ENCODE measurements around the gene KLHL35. TPM values are rescaled to one million over a fixed set of nuclear protein-coding genes. Genes with fewer than 3 reads are reported as not detected.

Gene KLHL35
- total RNA-seq, 4 donors from 2014 or later: 0.72 TPM; not detected in 3

GRCh38 chr11:75403037-75403436 is 30.0 kb downstream of the KLHL35 start:
- Histone ChIP-seq H3K36me3 (peaks cover 0 to 68% of the 10 kb centered on the region in 2 donors), H3K27me3 (no peaks in the 10 kb centered on the region), H3K9me3 (no peaks in the 10 kb centered on the region), H3K27ac (no peak overlapping the region), H3K4me3 (no peak overlapping the region), H3K4me1 (peaks cover 0 to 42% (median 11%) of the 10 kb centered on the region in 3 donors)
- WGBS, 2 donors (ENCODE audit: low coverage in 1 of 2): 38 to 50% methylated on average over 1 of the region's 1 CpG
- ATAC-seq: no peak
- TF ChIP-seq CTCF (IDR thresholded peaks at IDR 0.05) (no peak), EP300 (IDR thresholded peaks at IDR 0.05) (no peak), POLR2AphosphoS5 (IDR thresholded peaks at IDR 0.05) (no peak), POLR2A (IDR thresholded peaks at IDR 0.05) (no peak)

- Histone ChIP-seq H3K4me1 (peaks cover 0 to 41% (median 11%) of the 10 kb centered on the region in 3 donors), H3K27me3 (no peaks in the 10 kb centered on the region), H3K27ac (no peak overlapping the region), H3K36me3 (peaks cover 0 to 64% of the 10 kb centered on the region in 2 donors), H3K9me3 (no peaks in the 10 kb centered on the region), H3K4me3 (no peak overlapping the region)
- TF ChIP-seq CTCF (IDR thresholded peaks at IDR 0.05): no peak
- no peak for TF ChIP-seq POLR2AphosphoS5 (IDR thresholded peaks at IDR 0.05)
- no peak for TF ChIP-seq EP300 (IDR thresholded peaks at IDR 0.05)
- TF ChIP-seq POLR2A (IDR thresholded peaks at IDR 0.05): no peak
- 59 to 81% methylated on average over 3 to 10 of the region's 10 CpGs for WGBS, 2 donors (ENCODE audit: low coverage in 1 of 2)
- no peak for ATAC-seq
Measured at GRCh38 chr11:75402002-75402773, 30.8 kb downstream of the KLHL35 start.

DNA sequence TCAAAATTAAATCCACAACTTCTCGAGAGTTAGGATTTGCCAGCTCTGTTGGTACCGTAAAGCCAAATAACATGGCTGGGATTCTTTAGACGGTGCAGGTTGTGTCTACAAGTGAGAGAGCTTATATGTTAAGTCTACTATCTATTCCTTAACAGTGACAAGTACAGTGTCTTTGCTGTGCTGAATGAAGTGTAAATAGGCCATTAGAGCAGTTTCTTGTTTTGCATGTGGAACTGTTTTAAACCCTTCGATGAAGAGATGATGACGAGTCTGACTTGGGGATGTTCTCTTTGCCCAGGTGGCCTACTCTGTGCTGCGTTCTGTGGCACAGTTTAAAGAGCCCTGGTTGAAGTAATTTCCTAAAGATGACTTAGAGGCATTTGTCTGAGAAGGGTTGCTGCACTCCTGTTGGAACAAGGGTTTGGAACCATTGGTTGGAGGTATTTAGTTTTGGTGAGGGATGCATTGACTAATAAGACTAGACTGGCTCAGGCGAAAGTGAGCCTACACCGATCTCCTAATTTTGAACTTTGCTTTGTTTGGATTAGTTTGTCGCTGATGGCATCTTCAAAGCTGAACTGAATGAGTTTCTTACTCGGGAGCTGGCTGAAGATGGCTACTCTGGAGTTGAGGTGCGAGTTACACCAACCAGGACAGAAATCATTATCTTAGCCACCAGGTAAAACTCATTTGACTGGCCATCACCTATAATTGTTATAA is 32.7 kb downstream of the KLHL35 start:
- Histone ChIP-seq H3K4me3 (peak overlapping the region; percentile 72 to 80), H3K36me3 (peaks cover 0 to 45% of the 10 kb centered on the region in 2 donors), H3K27ac (peak overlapping the region; percentile 89 to 96 (median 92)), H3K27me3 (no peaks in the 10 kb centered on the region), H3K4me1 (peaks cover 0 to 37% (median 11%) of the 10 kb centered on the region in 3 donors), H3K9me3 (no peaks in the 10 kb centered on the region)
- TF ChIP-seq CTCF (IDR thresholded peaks at IDR 0.05) (no peak), POLR2AphosphoS5 (IDR thresholded peaks at IDR 0.05) (no peak), EP300 (IDR thresholded peaks at IDR 0.05) (no peak), POLR2A (IDR thresholded peaks at IDR 0.05) (no peak)
- ATAC-seq: no peak
- 11 to 13% methylated on average over 11 of the region's 11 CpGs for WGBS, 2 donors (ENCODE audit: low coverage in 1 of 2)

DNA sequence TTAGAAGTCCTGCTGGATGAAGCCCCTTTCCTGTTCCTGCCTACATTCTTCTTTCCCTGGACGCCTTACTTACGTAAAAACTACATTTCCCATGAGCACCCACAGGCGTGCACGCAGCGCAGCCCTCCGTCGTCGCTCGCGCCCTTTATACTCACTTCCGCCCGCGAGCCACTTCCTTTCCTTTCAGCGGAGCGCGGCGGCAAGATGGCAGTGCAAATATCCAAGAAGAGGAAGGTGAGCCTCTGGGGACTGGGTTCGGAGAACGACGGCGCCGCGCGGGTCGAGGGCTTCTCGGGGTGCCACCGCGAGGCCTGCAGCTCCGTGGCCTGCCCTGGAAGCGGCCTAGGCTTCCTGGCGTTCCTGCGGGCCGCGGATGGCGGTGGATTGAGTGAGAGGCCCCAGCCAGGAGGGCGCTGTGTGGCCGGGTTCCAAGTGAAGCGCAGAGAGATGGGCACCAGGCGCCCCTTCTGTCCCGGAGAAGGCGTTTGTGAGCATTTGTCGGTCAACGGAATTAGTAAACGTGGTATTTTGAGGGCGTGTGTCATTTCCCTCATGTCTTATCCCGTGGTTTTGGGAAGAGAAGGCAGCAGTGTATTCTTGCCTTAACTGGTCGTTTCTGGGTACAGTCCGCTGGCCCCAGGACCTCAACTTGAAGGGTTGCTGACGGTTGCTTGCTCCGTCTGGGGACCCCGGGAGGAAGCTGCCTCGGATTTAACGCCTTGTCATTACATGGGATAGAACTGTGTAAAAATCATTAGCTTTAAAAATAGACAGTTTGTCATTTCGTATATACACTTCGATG is 33.5 kb downstream of the KLHL35 start, which contains the start of gene RPS3:
TSS of gene RPS3 (plus strand) at position 175 of the 802 bp plus-strand sequence. CDS start at position 205, 30 bp downstream.
- TF ChIP-seq EP300 (IDR thresholded peaks at IDR 0.05) (no peak), POLR2AphosphoS5 (IDR thresholded peaks at IDR 0.05) (peak; percentile 98), POLR2A (IDR thresholded peaks at IDR 0.05) (peak; percentile 80 to 82), CTCF (IDR thresholded peaks at IDR 0.05) (peak in 1 of 4 experiments; percentile 43)
- H3K27me3 ChIP-seq: no peaks in the 10 kb centered on the region
- H3K27ac ChIP-seq: peak within 1 kb of the TSS; percentile 89 to 96 (median 92)
- WGBS, 2 donors (ENCODE audit: low coverage in 1 of 2): 0 to 1% methylated on average over 19 to 27 of the region's 55 CpGs
- H3K36me3 ChIP-seq: peaks cover 0 to 37% of the 10 kb centered on the region in 2 donors
- H3K4me3 ChIP-seq: peak within 1 kb of the TSS; percentile 72 to 80
- ATAC-seq: peak; percentile 96
- H3K4me1 ChIP-seq: peaks cover 0 to 37% (median 11%) of the 10 kb centered on the region in 3 donors
- no peaks in the 10 kb centered on the region for H3K9me3 ChIP-seq
